ELR (cell line): ENCODE data around the gene TMEM87A.
A peak's percentile ranks its signal among the peaks of the same experiment; 100 is the strongest.

Experiments
- DNase-seq: peaks from one replicate; pipeline ENCODE4 v3.0.0-alpha.2; 2015; ENCODE audit warnings: low read depth

Gene TMEM87A

DNA sequence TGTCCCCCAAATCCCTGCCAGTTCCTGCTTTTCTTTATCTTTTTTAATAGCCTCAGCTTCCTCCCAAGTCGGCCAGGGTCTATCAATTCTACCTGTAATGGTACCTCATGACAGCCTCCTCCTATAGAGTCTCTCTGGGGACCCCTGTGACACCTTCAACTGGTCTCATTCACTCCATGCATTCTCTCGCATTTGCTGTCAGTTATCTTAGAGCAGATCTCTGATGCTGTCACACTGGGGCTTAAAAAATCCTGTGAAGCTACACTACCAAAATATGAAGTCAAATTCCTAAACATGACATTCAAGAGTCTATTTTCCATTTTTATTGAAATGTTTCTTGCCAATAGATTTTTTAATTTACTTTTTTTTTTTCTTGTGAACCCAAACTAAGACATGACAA lies 70.6 kb downstream of the TMEM87A start:
- no peak for DNase-seq

DNA sequence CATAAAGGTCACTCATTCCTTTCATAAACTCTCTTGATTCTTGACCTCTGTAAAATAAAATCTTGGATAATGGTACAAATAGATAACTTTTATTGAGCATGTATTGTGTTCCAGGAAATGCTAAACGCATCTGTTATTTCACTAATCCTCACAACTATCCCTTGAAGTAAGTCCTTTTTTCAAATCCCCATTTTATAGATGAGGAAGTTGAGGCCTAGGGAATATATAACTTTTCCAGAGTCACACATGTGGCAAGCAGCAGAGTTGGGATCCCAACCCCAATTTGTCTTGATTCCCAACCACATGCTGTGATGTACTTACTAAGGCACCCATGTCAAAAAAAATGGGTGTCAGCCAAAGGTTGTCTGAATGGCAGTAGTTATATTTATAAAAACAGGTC lies 71.4 kb downstream of the TMEM87A start:
- no peak for DNase-seq

DNA sequence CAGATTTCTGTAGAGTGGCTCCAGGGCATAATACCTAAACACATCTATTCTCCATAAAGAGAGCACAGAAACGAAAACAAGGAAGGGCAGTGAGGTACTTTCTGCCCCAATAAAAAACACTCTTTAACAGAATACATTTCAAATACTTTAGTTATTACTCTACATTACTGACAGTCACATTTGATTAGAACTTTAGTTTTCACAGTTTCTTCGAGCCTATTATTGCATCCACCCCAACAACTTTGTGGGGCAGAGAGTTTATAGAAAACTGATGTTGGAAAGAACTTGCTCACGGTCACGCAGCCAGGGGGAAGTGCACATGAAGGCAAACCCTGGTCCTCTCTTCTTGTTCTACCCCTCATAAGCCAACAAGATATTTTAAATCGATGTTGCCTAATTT lies 74.1 kb downstream of the TMEM87A start:
- no peak for DNase-seq

DNA sequence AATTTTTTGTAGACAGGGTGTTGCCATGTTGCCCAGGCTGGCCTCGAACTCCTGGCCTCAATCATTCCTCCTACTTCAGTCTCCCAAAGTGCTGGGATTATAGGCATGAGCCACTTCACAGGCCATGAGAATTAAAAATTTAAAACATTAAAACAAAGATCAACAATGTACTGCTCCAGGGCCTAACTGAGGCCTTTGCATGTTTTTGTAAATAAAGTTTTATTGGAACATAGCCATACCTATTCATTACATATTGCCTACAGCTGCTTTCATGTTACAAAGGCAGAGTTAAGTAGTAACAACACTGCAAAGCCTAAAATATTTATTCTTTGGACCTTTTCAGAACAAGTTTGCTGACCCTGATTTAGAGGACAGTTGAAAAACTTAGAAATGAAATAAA lies 74.7 kb downstream of the TMEM87A start:
- DNase-seq: no peak

DNA sequence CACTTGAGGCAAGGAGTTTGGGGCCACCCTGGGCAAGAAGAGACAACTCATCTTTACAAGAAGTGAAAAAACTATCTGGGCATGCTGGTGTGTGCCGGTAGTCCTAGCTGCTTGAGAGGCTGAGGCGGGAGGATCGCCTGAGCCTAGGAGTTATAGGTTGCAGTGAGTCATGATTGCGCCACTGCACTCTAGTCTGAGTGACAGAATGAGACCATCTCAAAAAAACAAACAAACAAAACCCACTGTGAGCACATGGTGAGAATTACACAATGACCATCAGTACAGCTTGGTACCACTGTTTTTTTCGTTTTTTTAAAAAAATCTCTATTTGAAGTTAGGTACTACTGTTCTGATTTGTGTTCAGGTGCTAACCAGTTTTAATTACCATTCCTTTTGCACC lies 78.7 kb downstream of the TMEM87A start:
- peak; percentile 74 for DNase-seq

DNA sequence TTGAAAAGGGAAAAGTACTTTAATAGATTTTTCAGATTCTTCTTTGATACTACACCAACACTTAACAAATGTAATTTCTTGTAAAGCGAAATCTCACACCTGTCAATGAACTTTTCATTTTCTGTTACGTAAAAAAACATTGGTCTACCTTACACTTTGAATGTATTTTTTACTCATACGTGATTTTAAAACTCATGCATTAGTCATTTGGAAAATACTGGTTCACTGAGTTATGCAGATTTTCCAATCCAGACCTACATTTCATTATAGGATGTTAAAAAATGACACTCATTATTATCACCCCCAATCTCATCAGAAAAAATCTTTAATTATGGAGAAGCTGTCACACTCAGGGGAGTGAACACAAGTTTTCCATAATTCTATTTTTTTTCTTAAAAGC lies 79.8 kb downstream of the TMEM87A start:
- no peak for DNase-seq

DNA sequence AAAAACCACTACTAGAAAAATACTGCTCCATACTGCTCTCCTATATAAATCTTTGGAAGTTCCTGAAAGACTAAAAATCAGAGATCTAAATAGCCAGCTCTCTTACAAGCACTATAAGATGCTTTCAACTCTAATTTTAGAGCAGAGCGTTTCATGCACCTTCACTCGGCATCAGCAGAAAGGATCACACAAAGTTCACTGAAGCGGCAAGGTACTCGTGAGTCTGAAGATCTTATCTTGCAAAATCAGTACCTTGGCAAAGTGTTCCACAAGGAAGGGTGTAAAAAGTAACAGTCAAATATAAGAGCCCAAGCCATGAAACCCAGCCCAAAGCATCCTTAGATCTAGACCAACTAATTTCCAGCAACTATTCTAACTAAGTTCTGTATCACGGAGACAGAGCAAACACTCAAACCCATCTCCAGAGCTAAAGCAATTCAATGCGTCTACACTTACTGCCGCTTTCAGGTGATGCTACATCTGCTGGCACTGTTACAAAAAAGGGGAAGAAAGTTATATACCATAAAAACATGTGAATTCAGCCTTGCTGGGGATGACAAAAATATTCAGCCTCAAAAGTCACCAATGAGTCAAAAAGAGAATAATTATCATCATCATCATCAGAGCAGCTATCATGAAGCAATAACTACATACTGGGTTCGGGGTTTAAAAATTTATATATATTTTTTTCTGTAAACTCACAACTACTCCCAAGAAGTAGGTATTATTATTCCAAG lies 81.5 kb downstream of the TMEM87A start:
- no peak for DNase-seq

DNA sequence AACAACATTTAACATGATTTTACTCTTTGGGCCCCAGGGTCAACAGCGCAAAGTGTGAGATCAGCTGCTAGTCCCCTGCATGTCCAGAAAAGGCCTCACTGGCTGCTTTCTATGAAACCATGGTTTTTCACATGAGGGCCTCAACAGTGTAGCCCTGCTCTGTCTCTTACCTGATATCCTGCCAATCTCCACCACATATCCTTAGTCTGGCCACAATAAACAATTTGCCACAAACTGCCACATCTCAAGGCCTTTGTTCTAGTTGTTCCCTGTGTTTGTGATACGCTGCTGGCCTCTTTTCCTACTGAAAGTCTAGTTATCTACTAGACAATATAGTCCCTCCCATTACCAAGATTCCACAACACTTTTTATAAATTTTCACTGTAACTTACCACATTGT lies 82.9 kb downstream of the TMEM87A start:
- no peak for DNase-seq

DNA sequence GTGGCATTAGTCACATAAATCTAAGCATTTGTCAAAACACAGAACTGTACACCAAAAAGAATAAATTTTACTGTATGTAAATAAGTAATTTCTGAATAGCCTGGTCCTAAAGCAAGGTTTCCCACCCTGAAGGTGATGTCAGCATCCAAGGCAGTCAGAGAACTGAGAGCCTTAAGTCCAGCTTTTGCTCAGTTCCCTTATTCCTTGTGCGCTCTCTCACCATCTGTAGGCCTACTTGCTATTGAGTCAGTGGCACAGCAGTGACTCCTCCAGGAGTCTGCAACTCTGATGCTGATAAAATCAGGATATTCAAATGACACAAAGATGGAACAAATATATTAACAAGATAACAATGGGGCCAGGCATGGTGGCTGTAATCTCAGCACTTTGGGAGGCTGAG lies 87.4 kb downstream of the TMEM87A start:
- DNase-seq: no peak

DNA sequence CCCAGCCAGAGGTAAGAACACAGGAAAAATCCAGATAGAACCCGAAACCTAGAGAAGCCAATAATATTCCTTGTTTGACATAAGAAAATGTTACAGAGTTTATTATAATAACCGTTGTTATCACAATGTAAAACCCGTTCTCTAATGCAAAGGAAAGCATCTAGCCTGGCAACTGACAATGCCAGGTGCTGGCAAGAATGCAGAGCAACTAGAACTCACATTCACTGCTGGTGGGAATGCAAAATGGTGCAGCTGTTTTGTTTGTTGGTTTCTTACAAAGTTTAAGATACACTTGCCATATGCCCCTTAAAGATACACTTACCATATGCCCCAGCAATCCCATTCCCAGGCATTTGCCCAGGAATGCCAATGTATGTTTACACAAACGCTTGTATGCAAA lies 88.5 kb downstream of the TMEM87A start:
- DNase-seq: no peak

DNA sequence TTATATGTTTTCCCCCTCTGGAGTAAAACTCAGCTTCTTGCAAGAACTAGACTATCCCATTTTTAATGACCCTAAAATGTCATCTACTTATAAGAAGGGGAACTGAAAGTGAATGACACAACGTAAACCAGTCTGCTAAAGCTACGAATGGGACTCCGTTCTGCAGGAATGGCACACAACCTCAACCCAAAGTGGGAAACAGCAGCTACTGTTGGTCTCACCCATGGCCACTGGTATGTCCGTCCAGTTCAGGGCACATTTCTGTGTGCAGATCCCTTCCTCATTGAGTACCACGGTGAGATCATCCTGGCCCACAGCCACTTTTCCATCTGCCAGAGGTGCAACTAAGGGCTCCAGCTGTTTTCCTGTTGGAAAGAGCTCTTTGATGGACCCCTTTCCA lies 88.9 kb downstream of the TMEM87A start:
- DNase-seq: no peak

DNA sequence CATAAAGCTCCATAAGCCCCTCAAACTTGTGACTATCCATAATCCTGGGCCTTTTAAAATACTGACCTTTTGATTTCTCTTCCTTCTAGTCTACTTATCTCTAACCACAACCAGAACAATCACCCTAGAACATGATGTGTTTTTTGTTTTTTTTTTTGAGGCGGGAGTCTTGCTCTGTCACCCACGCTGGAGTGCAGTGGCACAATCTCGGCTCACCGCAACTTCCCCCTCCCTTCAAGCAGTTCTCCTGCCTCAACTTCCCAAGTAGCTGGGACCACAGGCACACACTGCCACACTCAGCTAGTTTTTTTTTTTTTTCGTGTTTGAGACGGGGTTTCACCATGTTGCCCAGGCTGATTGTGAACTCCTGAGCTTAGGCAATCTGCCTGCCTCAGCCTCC lies 90.3 kb downstream of the TMEM87A start:
- no peak for DNase-seq

DNA sequence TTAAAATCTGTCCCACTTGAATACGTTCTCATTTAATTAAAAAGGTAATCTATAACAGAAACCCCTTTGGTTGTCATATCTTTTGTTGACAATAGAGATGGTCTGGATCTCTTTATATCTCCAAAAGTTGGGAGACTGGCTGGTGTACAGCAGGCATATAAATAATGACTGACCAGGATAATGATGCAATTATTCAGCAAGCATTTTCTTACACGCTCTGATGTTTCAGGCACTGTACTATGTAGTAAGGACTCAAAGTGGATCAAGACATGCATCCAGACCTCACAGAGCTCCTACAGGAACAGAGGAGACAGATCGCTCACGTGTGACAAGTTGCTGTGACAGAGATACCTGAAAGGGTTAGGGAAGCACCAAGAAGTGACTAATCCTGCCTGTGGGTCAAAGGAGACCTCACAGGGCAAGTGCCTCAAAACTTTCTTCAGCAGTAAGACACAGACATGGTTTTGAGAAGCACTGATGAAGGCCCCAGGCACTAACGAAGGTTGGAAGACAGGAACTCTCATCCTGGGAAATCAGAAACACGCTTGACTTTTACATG lies 90.8 kb downstream of the TMEM87A start:
- no peak for DNase-seq

DNA sequence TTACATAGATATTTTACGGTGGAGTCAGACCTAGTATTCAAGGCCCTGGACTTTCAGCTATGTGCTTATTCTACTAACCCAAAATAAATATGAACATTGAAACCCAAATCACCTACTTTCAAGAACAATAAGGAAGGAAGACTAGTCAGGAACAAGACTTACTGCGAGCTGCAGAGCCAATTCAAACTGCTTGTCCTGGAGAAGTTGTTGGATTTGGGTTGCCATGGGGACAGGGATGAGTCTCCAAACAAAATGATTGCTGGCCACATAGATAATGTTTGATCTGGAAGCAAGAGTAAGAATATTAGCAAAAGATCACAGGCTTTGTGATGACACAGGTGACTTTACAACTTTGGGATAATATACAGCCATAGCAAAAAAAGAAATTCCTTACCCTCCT lies 95.2 kb downstream of the TMEM87A start:
- DNase-seq: no peak

DNA sequence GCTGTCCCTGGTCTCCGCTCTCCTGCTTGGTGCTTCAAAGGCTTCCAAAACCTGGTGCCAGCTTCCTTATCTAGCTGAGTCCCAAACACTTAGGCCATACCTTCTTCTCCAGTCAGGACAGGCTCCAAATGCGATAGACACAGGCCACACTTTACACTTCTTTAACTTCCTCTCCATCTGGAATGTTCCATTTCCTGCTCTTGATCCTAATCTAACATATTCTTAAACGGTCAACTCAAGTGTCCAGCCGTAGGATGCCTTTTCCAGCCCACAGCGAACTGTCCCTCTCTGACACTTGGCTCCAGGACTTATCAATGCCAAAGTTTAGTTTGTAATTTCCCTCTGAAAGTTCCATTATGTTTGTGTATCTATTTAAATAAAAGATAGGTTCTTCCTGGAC lies 97.6 kb downstream of the TMEM87A start:
- DNase-seq: no peak

DNA sequence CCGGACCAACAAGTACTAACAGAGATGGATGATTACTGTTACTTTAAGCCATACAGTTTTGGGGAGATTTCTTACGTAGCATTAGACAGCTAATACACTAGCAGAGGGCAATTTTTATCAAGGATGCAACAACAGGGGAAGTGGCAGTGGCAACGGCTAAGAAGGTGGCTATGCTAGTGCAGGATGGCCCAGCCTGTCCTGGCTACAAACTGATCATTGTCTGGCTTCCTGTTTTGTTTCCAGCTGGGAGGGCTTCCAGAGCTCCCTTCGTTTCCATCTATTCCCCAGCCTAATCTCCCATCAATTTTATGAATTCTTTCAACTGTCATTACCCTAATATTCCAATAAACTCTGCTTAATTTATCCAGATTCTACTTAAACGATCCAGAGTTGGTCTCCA lies 100.8 kb downstream of the TMEM87A start:
- no peak for DNase-seq

DNA sequence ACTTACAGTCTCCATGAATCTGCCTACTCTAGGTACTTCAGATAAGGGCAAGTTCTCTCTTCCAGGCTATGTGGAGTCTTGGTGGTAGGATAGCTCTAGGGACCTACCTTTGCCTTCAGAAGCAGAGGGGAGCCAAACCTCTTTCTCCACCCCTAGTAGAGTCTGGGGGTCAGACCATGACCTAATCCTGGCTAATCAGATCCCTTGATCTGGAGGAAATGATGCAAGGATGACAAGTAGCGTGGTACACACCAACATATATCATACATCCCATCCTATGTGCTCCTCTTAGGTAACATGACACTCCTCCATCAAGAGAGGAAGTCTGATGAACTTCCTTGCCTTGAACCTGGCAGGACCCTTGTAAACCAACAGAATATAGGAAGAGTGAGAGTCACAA lies 101.4 kb downstream of the TMEM87A start:
- no peak for DNase-seq

DNA sequence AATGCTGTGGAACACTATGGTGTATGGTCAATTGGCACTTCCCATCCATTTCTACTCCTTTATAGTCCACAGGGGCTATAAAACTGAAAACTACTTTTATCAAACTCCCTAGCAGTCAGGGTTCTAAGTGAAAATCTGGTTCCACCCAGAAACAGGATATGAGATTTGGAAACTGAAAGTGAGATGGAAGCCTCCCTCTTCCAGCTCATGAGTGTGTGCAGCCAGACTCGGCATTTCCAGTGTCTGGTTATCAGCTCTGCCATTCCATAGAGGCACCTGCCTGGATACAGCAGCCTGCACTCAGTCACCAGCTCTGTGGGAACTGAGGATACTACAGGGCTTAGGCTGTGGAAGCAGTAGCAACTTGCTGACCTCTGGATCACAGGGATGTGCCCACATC lies 102.1 kb downstream of the TMEM87A start:
- peak; percentile 24 for DNase-seq

DNA sequence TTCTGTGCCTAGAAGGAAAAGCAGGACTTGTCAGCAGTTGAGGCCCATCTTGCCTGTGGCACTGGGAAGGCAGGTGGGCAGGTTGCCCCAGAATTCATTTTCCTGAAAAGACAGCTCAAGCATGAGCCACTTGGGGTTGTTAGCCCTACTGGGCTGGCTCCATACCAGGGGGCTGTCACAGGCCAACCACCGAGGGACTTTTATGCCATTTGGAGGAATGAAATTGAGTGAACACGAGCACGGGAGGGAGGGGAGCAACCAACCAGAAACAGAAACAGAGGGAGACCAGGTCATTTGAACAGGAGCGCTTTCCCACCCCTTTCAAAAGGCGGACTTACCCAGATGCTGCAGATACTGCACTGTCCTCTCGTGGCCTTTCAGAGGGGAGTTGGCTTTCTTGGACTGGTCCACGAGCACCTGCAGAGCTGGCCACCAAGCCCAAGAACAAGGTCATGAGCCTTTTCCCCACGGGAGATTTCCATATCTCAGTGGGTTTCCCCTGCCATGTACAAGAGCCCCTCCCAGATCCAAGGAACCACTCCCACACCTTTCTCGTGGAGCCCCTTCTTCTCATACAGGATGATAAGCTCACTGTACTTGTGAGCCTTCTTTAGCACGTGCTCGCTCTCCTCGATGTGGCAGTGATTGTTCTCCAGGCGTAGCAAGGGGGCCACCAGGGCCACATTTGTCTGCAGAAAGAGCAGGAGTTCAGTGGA lies 106.8 kb downstream of the TMEM87A start:
- DNase-seq: no peak

DNA sequence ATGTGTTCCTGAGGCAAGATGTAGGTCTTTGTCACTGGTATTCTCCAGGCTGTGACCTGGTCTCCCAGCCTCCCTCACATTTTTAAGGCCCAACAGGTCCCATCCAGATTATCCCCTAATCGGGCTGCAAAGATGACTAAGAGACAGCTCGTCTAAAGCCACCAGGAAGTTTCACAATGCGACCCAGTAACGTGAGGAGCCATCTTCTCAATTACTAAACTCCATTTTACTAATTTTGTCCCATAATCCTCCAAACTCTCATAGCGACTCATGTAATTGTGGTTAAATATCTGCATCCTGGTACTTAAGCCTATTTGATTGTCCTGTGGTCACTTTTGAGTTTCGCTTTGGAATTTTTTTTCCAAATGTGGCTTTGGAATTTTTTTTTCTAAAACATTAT lies 108.1 kb downstream of the TMEM87A start:
- peak; percentile 47 for DNase-seq

DNA sequence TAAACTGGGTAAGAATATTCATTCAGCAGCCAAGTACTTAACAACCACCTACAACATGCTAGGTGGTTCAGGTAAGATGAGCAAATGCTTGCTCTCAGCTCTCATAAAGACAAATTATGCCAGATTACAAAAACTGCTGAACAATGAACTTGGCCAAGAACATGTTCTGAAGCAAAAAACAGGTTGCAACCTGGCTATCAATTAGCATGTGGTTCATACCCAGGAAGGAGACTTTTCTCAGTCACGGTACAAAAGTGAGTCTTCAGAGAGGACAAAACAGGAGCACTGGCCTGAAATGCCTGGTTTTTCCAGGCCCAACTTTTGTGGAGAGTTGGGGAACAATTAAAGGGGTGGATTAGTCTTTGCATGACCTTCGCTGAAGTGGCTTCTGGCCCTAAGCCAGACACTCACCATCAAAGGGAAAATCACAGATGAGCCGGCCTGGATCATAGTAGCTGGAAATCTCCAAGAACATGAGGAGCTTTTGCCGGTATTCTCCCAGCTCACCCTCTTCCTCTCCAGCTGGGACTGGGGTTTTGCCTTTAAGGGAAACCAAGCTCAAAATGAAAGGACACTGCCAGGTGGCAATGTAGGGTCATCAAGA lies 109.2 kb downstream of the TMEM87A start:
- DNase-seq: no peak

DNA sequence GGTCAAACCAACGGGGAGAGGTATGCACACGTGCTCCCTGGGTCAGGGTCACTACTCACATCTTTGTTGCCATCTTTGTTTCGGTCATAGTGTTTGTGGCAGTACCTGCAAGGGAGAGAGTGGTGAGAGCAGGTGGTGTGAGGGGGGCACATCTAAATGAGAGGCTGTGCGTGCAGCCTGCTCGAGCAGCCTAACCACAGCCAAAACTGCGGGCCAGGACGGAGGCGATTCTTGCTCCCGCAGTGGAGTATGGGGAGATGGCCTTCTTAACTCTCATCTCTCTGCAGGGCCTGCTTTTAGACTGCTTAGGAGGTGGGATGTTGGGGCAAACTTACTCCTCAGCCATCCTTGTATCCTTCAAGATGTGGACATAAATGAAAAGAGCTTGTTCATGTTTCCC lies 109.9 kb downstream of the TMEM87A start:
- no peak for DNase-seq
